ENCODE results near the gene STT3A.

The STT3A gene

GRCh38 chr11:125667151-125667550, 74.5 kb downstream of the STT3A start:
- no peak for DNase-seq (ENCODE audit: low spot score)

- DNase-seq (ENCODE audit: low spot score): no peak
Measured at GRCh38 chr11:125670172-125670571, 77.5 kb downstream of the STT3A start.

GRCh38 chr11:125671561-125671960, 78.9 kb downstream of the STT3A start:
- DNase-seq (ENCODE audit: low spot score): peak; percentile 62
